GM19467 (cell line): ENCODE measurements around the gene SERPINB11.
A peak's percentile ranks its signal among the peaks of the same experiment; 100 is the strongest.
"Not testable (repeated sequence)": the region's sequence is repeated elsewhere in the genome, so short reads cannot be mapped to it uniquely, and the experiment has no call there.

Experiments used
- ATAC-seq: cut with Tn5 transposase; IDR thresholded peaks from one replicate; pipeline ENCODE4 v1.9.1; 2021; ENCODE audit warnings: mild to moderate bottlenecking, moderate library complexity; ENCODE audit not compliant: unreplicated experiment

Gene SERPINB11, protein sequence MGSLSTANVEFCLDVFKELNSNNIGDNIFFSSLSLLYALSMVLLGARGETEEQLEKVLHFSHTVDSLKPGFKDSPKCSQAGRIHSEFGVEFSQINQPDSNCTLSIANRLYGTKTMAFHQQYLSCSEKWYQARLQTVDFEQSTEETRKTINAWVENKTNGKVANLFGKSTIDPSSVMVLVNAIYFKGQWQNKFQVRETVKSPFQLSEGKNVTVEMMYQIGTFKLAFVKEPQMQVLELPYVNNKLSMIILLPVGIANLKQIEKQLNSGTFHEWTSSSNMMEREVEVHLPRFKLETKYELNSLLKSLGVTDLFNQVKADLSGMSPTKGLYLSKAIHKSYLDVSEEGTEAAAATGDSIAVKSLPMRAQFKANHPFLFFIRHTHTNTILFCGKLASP

DNA sequence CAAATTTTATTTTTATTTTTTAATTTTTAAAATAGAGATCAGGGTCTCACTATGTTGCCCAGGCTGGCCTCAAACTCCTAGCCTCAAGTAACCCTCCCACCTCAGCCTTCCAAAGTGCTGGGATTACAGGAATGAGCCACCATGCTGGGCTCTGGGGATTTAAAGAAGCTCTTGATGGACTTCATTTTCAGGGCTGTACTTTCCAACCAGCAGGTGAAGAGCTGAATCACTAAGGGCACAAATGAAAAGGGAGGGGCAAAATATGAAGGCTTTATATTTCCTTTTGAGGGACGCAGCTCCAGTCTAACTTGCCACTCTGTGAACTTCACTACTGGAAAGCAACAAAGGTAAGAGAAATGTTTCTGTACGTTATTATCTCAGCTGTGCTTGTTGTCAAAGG, at the start of gene SERPINB11:
SERPINB11 (plus strand) TSS at position 301 of the 400 bp plus-strand sequence. CDS start 7,234 bp downstream, outside the sequence.
- no peak for ATAC-seq

DNA sequence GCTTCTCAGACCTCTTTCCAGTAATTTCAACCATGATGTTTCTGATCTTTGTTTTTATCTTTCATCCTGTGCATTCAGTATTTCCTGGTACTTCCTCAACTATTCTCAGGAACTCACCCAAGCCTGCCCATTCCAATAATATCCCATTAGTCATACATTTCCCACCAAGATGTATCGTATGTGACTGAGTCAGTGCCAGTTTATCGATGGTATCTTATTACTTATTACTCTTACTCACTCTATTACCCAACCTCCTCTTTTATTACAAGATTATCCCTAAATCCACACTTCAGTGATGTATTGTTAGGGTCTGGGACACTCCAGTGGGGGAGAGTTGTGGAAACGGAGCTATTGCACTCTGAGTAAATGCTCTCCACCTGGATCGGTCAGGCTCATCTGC, 43.8 kb upstream of the SERPINB11 start:
- ATAC-seq, result not testable (repeated sequence)

DNA sequence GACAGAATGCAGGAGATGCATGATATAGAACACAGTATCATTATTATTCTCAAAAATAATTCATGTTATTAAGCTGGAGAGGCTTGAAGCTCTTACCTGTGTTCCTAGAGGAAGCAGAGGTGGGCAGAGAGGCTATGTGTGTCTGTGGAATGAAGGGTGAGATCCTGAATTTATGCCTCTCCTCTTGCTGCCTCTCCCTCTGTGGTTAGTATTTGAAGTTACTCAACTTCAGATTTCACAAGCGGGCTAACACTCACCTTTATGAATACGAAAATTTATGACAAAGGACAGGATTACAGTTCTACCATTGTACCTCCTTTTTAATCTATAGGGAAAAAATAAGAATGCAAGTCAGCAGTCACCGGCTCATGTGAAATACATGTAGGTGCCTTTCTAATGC, 41.0 kb upstream of the SERPINB11 start, which contains the start of gene SERPINB3:
SERPINB3 (minus strand) TSS at position 144 of the 400 bp plus-strand sequence. CDS start 677 bp downstream, outside the sequence.
- ATAC-seq, result not testable (repeated sequence)

DNA sequence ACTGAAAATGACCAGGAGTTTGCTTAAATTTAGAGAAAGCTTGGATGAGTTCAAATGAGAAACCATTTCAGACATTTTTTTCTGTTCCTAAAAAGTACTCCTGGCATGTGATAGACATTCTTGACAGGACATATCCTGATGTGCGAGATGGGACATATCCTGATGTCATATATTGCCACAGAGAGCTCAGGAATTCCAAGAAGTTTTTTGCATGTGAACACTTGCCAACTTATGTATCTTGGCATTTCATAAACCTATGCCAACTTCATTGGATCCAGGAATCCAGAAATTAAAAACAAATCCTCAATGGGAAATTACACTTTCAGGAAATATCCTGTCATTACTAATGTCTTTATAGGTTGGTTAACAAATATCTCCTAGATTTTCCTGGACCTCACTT, 38.2 kb upstream of the SERPINB11 start:
- no peak for ATAC-seq

DNA sequence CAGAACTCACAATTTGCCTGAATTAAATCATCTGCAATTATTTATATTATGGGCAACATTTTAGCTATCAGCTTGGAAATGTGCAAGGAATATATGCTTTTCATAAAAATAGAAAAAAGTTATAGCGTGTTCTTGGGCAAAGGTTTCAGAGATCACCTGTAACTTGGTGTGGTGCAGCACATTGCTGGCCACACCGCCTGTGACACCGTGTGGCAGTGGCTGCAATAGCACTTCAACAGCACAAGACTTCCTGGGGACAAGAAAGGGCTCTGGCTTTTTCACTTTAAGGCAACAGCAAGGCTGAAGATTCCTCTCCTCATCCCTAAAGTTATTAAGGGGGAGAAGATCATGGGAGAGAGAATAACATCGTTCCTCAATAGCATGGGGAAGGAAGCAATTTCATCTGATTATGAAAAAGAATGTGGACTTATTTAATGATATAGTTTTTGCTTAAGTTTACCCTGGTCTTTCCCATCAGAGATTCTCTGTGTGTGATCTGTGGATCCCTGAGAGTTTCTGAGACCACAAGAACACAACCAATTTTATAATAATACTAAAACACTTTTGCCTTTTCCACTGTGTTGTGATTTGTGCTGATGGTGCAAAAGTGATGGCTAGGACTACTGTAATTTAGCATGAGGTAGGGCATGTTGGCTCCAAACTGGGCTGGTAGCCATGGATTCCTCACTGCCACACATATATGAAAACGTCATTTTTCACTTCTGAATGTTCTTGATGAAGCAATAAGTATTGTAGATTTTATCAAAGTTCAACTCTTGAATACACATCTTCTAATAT, 26.0 kb upstream of the SERPINB11 start:
- peak; percentile 74 for ATAC-seq

DNA sequence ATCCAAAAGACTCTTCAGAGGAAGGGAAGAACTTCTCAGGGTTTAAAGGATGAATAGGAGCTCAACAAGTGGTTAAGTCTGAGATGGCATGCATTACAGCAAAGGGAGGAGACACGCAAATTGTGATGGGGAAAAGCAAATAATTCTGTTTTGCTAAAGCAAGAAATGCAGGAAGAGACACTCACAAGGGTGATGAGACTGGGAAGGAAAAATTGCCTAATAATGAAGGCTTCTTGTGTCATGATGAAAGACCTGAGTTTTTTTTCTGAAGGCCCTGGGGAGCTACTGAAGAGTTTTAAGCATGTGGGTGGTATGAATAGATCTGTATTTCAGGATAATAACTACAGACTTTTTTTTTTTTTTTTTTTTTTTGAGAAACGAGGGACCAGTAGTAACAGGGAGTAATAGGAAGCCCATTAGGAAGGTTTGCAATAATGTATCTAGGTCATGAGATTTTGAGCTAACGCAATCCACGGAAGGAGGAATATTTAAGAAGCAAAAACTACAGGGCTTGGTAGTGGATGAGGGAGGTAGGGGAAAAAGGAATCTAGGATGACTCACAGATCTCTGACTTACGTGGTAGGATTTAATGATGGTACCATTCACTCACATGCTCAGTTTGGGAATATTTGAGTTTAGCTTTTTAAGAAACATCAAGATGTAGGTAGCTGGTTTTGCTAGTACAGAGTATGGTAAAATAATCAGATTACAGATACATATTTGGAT, 25.1 kb upstream of the SERPINB11 start:
- no peak for ATAC-seq

DNA sequence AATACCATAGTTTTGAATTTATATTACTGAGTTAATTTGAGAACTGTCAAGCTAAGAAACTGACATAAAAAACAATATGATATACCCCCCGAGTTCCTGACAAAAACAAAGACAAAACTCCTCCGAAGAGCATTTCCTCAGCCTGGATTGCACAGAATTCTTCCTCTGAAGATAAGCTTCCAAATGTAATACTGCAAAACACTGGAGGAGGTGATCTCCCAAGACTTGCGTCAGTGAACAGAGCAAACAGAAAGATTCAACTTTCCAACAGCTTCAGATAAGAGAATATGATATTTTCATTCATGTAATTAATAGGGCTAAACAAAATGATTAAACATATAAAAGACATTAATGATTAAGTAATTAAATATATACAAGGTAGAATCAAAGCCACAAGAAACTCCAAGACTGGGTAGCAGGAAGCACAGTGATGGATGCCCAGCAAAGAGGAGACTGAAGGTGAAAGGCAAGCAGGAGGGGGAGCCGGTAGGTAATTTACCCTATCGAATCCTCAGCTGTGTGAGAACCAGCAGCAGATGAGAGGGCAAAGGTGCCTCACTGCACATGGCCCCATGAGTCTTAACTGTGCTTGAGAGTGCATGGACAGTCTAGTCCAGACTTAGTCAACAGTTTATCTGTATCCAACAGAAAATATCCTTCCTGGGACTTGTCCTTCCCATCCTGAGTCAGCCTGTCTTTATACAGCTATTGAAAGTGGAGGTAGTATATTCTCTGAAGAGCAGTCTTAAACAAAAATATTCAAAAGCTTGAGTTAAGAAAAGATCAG, 22.7 kb upstream of the SERPINB11 start:
- ATAC-seq, result no peak

DNA sequence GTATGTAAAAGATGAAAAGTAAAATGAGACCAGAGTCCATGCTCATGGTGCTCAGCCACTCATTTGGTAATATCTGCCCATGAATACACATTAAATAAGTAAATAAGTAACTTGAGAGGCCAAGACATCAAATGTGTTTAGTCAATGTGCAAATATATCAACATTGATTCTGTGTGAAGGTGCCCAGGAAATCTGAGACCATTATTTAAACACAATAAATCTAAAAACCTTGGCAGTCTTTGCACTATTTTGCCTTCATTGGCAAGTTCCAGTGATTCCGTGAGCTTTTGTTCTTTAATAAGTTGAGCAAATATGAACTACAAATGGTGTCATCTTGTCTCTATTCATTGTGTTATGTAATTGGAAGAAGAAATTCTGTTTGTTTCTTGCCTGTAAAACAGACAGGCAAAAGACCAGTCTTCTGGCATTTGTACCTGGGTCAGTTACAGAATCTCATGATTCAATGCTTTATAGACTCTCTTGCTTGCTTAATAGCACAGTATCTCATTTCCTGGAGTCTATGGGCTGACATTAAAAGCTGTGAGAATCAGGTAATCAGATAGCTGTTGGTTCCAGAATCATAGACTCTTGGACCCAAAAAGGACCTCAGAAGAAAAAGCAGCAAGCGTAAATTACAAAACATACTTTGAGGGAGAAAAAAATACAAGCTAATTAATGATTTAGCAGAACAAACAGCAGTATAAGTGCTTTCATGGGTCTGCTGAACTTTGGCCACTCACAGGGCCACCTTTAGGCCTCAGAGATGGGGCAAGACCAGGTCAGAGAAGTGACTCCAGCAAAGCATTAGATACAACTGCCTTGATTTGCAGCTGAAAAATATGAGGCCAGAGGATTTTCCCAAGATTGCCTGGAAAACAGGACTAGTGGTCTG, 21.1 kb upstream of the SERPINB11 start:
- ATAC-seq, result no peak

DNA sequence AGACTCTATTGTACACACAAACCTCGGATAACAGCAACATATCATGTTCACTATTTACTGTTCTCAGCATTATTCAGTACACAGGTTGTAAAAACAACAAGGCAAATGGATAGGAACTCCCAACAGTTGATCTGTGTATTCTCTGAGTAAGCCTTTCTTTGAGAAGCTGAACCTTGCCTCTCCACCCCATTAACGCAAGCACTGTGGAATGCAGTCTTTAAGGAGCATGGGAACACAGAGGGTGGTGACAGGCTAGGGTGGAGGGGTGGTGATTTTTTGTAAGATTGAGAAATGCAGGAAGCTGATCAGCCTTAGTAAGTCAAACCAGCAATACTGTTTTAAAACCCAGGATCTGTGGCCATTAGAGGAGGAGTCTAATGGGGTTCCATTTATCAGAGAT, 19.6 kb upstream of the SERPINB11 start:
- no peak for ATAC-seq

DNA sequence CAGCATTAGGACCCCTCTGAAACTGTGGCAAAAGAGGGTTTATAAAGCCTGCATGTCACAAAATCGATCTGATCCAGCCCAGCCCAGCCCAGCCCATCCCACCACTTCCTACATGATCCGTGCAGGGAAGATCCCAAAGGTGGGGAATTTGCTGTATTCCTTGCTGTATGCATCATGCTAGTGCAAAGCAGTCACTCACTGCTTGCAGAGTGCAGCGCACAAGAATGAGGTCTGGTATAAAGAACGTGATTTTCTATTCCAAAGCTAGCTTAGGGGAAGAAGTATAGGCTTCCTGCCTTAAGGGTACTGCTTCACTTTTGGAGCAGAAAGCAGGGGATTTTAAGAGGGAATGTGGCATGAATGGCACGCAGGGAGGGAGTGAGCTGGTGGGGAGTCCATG, 18.9 kb upstream of the SERPINB11 start:
- ATAC-seq, result no peak

DNA sequence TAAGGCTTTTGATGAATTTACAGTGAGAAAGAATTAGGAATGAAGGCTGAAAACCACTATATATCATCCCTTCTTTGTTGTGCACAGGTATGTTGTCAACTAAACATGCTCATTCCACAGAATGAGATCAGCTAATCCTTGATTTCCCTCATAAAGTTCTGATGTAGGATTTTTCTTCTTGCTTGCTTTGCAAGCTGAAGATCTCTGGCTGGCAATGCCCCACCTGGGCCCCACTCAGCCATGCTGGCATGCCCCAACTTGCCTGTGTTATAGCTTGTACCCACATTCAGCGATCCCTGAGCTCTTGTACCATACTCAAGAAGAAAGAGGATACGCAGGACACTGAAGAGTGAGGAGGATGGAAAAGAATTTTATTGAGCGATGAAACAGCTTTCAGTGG, 18.0 kb upstream of the SERPINB11 start:
- ATAC-seq, result no peak

DNA sequence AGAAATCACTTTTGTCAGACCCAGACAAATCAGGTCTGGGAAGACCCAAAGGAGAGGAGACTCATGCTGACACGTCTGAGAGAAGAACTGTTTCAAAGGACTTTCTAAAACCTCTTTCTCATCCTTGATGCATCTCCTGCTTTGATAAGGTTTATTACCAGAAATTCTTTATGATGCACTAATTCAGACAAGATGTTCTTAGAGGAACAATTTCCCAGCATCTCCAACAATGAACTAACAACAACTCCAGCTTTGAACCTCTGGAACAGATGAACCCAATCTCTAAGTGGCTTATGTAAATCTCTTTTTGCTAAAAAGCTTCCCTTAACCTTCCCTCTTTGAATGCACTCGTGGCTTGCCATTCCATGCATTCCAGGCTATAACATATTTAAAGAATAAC, 15.9 kb upstream of the SERPINB11 start:
- ATAC-seq, result no peak

DNA sequence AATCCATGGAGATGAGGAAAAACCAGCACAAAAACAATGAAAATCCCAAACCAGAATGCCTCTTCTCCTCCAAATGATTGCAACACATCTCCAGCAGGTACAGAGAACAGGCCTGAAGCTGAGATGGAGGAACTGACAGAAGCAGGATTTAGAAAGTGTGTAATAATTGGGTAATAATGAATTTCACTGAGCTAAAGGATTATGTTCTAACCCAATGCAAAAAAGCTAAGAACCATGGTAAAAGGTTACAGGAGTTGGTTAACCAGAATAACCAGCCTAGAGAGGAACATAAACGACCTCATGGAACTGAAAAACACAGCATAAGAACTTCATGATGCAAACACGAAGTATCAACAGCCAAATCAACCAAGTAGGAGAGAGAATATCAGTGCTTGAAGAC, 13.7 kb upstream of the SERPINB11 start:
- no peak for ATAC-seq

DNA sequence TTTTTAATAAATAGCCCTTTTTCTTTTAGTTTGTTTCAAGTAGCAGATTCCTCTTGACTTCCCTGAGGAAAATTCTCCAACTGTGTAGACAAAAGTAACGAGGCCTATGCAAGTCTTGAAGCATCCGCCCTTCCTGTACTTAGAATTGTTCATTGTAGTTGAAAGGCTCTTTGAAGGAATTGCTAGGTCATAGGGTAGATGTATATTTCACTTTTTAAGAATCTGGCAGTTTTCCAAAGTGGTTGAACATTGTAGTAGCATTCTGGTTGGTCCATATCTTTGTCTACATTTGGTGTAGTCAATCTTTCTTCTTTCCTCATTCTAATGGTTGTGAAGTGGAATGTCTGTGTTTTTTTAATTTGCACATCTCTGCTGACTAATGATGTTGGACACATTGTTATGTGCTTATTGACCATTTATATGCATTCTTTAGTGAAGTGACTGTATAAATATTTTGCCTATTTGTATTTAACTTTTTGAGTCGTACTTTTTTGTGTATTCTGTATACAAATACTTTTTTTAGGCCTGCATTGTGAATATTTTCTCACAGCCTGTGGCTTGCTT, 5.6 kb upstream of the SERPINB11 start:
- ATAC-seq, result no peak

DNA sequence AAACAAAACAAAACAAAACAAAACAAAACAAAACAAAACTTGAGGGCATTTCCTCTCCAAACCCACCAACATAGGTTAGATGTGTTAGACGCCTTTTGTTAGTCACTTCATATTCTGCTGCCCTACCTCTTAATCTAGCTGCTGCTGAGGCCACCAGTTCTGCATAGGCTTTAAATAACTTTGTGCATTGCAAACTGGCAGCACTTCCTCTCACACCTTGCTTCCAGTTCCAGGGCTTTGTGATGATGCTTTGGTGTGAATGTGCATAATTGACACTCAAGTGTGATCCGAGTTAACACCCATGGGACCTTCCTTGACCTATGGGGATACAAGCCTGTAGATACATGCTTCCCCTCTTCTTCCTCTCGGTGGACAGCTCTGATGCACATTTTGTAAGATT, 2.3 kb upstream of the SERPINB11 start:
- no peak for ATAC-seq

DNA sequence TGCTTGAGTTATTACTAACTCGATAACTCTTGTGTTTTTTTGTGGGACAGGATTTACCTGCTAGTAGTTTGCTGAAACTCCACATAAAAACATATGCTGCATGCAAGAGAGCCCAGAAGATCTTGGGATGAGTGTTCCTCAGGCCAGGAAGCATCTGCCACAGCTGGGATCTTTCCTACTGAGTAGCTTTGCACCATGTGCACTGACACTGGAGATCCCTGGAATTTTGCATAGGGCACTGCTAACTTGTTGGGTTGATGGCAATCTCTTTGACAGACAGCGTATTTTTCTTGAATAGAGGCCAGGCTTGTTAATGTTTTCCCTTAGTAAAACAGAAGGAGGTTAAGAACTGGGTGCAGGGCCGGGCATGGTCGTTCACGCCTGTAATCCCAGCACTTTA, 808 bp upstream of the SERPINB11 start:
- no peak for ATAC-seq

DNA sequence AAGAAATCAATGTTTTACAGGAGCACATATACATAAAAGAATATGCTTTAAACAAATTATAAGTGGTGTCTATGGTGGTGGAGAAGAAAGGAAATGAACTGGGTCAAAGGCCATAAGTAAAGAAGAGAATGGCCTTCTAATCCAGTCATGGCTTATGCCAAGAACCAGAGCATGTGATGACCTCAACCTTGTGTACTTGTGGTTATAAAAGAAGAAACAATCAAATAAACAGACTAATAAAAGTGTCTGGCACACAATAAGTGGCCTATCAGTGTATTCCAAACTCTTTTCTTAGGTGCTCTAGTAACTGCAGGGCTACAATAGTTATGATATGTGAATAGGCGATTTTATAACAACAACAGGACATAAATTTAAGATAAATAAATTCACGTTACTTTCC, 2.6 kb downstream of the SERPINB11 start:
- ATAC-seq, result no peak

DNA sequence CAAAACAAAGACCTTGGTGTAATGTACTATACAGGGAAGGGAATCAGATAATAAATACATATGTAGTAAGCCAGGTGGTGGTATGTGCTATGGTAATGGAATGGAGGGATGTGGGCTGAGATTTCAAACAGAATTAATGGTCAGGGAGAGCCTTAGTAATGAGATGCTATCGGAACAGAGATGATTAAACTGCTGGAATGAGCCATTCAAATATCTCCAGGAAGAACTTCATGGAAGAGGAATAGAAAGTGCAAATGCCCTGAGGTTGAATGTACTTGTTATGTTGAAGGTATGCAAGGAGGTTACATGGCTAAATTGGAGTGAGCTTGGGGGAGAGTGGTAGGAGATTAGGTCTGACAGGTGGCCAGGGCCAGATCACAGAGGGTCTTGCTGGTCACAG, 5.1 kb downstream of the SERPINB11 start:
- ATAC-seq, result no peak

DNA sequence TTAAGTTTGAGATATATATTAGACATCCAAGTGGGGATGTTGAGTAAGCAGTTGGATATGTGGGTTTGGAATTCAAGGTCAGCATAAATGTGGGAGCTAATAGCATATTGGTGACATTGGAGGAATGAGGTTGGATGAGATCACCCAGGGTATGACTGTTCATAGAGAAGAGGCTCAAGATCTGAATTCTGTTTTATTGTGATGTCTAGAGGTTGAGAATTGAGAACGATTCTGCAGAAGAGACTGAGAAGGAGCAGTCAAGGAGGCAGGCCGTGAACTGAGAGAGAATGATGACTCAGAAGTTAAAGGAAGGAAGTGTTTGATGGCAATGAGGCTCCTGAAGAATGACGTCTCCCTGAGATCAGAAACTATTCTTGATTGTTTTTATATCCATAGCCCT, 5.9 kb downstream of the SERPINB11 start:
- ATAC-seq, result no peak
